GM12801 (cell line): ENCODE results near the gene THEMIS.

ENCODE experiments used
- CTCF ChIP-seq: IDR thresholded peaks from one replicate; pipeline ENCODE4 v1.5.1; 2011; ENCODE audit warnings: control low read depth; ENCODE audit not compliant: insufficient read length; ENCODE audit errors: extremely low read depth

THEMIS gene

GRCh38 chr6:127886603-127887002 lies 14.3 kb downstream of the THEMIS start:
- no peak for TF ChIP-seq CTCF

- no peak for TF ChIP-seq CTCF
Observed at GRCh38 chr6:127884134-127884533, 16.7 kb downstream of the THEMIS start.

- TF ChIP-seq CTCF, result no peak
Observed at GRCh38 chr6:127880429-127880828, 20.4 kb downstream of the THEMIS start.

- TF ChIP-seq CTCF, result no peak
Observed at GRCh38 chr6:127879685-127880084, 21.2 kb downstream of the THEMIS start.

- no peak for TF ChIP-seq CTCF
Observed at GRCh38 chr6:127878115-127878514, 22.7 kb downstream of the THEMIS start.

- TF ChIP-seq CTCF, result no peak
Observed at GRCh38 chr6:127877231-127877630, 23.6 kb downstream of the THEMIS start.

- TF ChIP-seq CTCF, result no peak
Observed at GRCh38 chr6:127869772-127870404, 31.0 kb downstream of the THEMIS start.
